Measurements from ENCODE around the gene PEF1. TPM values are rescaled to one million over a fixed set of nuclear protein-coding genes. Genes with fewer than 3 reads are reported as not detected.

The PEF1 gene
- total RNA-seq, 4 donors from 2014 or later = 71.3 to 109 (median 88.7) TPM

- no peak for ATAC-seq
- peaks cover 0 to 34% (median 8%) of the 10 kb centered on the region in 3 donors for H3K4me1 ChIP-seq
- no peak for TF ChIP-seq POLR2A (IDR thresholded peaks at IDR 0.05)
- TF ChIP-seq POLR2AphosphoS5 (IDR thresholded peaks at IDR 0.05) = no peak
- TF ChIP-seq CTCF (IDR thresholded peaks at IDR 0.05) = no peak
- no peak for TF ChIP-seq EP300 (IDR thresholded peaks at IDR 0.05)
- H3K4me3 ChIP-seq = no peak overlapping the region
- WGBS, 2 donors (ENCODE audit: low coverage in 1 of 2) = 93 to 100% methylated on average over 1 to 3 of the region's 6 CpGs
- H3K27ac ChIP-seq = peak overlapping the region in 1 of 4 donors; percentile 1
- no peaks in the 10 kb centered on the region for H3K27me3 ChIP-seq
- peaks cover 0 to 78% of the 10 kb centered on the region in 2 donors for H3K36me3 ChIP-seq
- H3K9me3 ChIP-seq = no peaks in the 10 kb centered on the region
Observed at GRCh38 chr1:31661856-31662255, 17.2 kb upstream of the PEF1 start.

GRCh38 chr1:31660871-31661455 lies 16.3 kb upstream of the PEF1 start:
- WGBS, 2 donors (ENCODE audit: low coverage in 1 of 2) = 55% methylated on average over 2 of the region's 4 CpGs; no CpG with 5 or more reads in 1 of the 2 donors
- Histone ChIP-seq H3K27ac (no peak overlapping the region), H3K4me3 (no peak overlapping the region), H3K36me3 (peaks cover 0 to 87% of the 10 kb centered on the region in 2 donors), H3K9me3 (no peaks in the 10 kb centered on the region), H3K4me1 (peaks cover 0 to 25% (median 0%) of the 10 kb centered on the region in 3 donors), H3K27me3 (no peaks in the 10 kb centered on the region)
- no peak for ATAC-seq
- TF ChIP-seq CTCF (IDR thresholded peaks at IDR 0.05) (no peak), POLR2A (IDR thresholded peaks at IDR 0.05) (no peak), EP300 (IDR thresholded peaks at IDR 0.05) (no peak), POLR2AphosphoS5 (IDR thresholded peaks at IDR 0.05) (no peak)

GRCh38 chr1:31659889-31660288 lies 15.2 kb upstream of the PEF1 start:
- Histone ChIP-seq H3K4me3 (no peak overlapping the region), H3K27me3 (no peaks in the 10 kb centered on the region), H3K9me3 (no peaks in the 10 kb centered on the region), H3K36me3 (peaks cover 0 to 88% of the 10 kb centered on the region in 2 donors), H3K27ac (no peak overlapping the region), H3K4me1 (peaks cover 0 to 14% (median 0%) of the 10 kb centered on the region in 3 donors)
- whole genome bisulfite sequencing, 2 donors (ENCODE audit: low coverage in 1 of 2) = 57 to 88% methylated on average over 2 to 3 of the region's 3 CpGs
- TF ChIP-seq CTCF (IDR thresholded peaks at IDR 0.05) (no peak), POLR2A (IDR thresholded peaks at IDR 0.05) (no peak), EP300 (IDR thresholded peaks at IDR 0.05) (no peak), POLR2AphosphoS5 (IDR thresholded peaks at IDR 0.05) (no peak)
- ATAC-seq = no peak

GRCh38 chr1:31658721-31659120 lies 14.0 kb upstream of the PEF1 start:
- Histone ChIP-seq H3K27ac (no peak overlapping the region), H3K4me3 (no peak overlapping the region), H3K9me3 (no peaks in the 10 kb centered on the region), H3K36me3 (peaks cover 0 to 91% of the 10 kb centered on the region in 2 donors), H3K27me3 (no peaks in the 10 kb centered on the region), H3K4me1 (peaks cover 0 to 3% (median 0%) of the 10 kb centered on the region in 3 donors)
- WGBS, 2 donors (ENCODE audit: low coverage in 1 of 2) = no CpG with 5 or more reads among the region's 3 CpGs
- ATAC-seq = no peak
- TF ChIP-seq CTCF (IDR thresholded peaks at IDR 0.05) (no peak), POLR2A (IDR thresholded peaks at IDR 0.05) (no peak), POLR2AphosphoS5 (IDR thresholded peaks at IDR 0.05) (no peak), EP300 (IDR thresholded peaks at IDR 0.05) (no peak)

- no peak for TF ChIP-seq CTCF (IDR thresholded peaks at IDR 0.05)
- no peak for ATAC-seq
- no peak overlapping the region for H3K27ac ChIP-seq
- H3K27me3 ChIP-seq = no peaks in the 10 kb centered on the region
- 83 to 100% methylated on average over 2 to 3 of the region's 12 CpGs for WGBS, 2 donors (ENCODE audit: low coverage in 1 of 2)
- H3K4me3 ChIP-seq = no peak overlapping the region
- H3K36me3 ChIP-seq = peaks cover 0 to 97% of the 10 kb centered on the region in 2 donors
- H3K4me1 ChIP-seq = no peaks in the 10 kb centered on the region
- H3K9me3 ChIP-seq = no peaks in the 10 kb centered on the region
Observed at GRCh38 chr1:31657972-31658510, 13.4 kb upstream of the PEF1 start.

All from gastroesophageal sphincter (tissue), 4 donors.